Erythroblast (primary cell): ENCODE measurements around the gene PSMB10.

Source experiments
- GATA1 ChIP-seq: IDR thresholded peaks from 2 replicates; pipeline ENCODE4 v1.6.1; 2011; ENCODE audit warnings: low read depth, mild to moderate bottlenecking, control low read depth, low read length, moderate library complexity
- POLR2A ChIP-seq: IDR thresholded peaks from 2 replicates; pipeline ENCODE4 v1.6.1; 2011; ENCODE audit warnings: mild to moderate bottlenecking, low read length

DNA sequence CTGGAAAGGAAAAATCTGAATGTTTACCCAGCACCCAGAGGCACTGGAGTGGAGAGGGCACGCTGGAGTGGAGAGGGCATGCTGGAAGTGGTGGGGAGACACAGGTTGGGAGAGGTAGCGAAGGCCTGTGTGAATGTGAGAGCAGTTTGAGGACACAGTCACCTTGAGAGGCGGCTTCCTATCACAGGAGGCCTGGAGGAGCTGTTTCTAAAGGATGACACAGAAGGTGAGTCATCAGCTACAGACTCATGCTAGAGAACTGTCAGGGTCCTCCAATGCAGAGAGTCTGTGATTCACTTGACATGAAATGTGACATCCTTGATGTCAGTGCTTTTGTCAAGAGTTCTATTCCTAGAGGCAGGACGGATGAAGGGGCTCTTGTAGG is 18.8 kb downstream of the PSMB10 start:
- TF ChIP-seq POLR2A: no peak
- no peak for TF ChIP-seq GATA1
